ENCODE results near the gene SPDYA.

The SPDYA gene

GRCh38 chr2:28801726-28802125 is 8.9 kb upstream of the SPDYA start:
- peak; percentile 28; the same call in 1 of the 3 replicates for ATAC-seq
- TF ChIP-seq SNAI2 (CRISPR knock-in tag; IDR thresholded peaks at IDR 0.05): no peak
- no peak for TF ChIP-seq BACH2 (CRISPR knock-in tag; IDR thresholded peaks at IDR 0.05; ENCODE audit: borderline replicate concordance)
- TF ChIP-seq ESRRG (CRISPR knock-in tag; IDR thresholded peaks at IDR 0.05): no peak
- no peak for TF ChIP-seq GLIS3 (CRISPR knock-in tag; IDR thresholded peaks at IDR 0.05)
- TF ChIP-seq ZNF565 (CRISPR knock-in tag; conservative IDR thresholded peaks at IDR 0.05; ENCODE audit: low read depth): no peak
- TF ChIP-seq OSR1 (CRISPR knock-in tag; IDR thresholded peaks at IDR 0.05): no peak
- TF ChIP-seq PATZ1 (CRISPR knock-in tag; IDR thresholded peaks at IDR 0.05; ENCODE audit: borderline replicate concordance): no peak
- no peak for TF ChIP-seq CREB5 (CRISPR knock-in tag; IDR thresholded peaks at IDR 0.05; ENCODE audit: low read depth)
- no peak for TF ChIP-seq TCF4 (CRISPR knock-in tag; IDR thresholded peaks at IDR 0.05; ENCODE audit: borderline replicate concordance)
- no peak for TF ChIP-seq ZNF8 (CRISPR knock-in tag; IDR thresholded peaks at IDR 0.05)

- TF ChIP-seq PATZ1 (CRISPR knock-in tag; IDR thresholded peaks at IDR 0.05; ENCODE audit: borderline replicate concordance): no peak
- TF ChIP-seq TOX (CRISPR knock-in tag; IDR thresholded peaks at IDR 0.05; ENCODE audit: borderline replicate concordance): no peak
- TF ChIP-seq ISL1 (CRISPR knock-in tag; IDR thresholded peaks at IDR 0.05): no peak
- no peak for TF ChIP-seq ZFP30 (CRISPR knock-in tag; IDR thresholded peaks at IDR 0.05)
- TF ChIP-seq ZC3H10 (CRISPR knock-in tag; IDR thresholded peaks at IDR 0.05): no peak
- no peak for TF ChIP-seq SNAI2 (CRISPR knock-in tag; IDR thresholded peaks at IDR 0.05)
- TF ChIP-seq CSRNP3 (CRISPR knock-in tag; IDR thresholded peaks at IDR 0.05): no peak
- no peak for TF ChIP-seq PPARA (CRISPR knock-in tag; IDR thresholded peaks at IDR 0.05; ENCODE audit: borderline replicate concordance)
- no peak for TF ChIP-seq TSHZ2 (CRISPR knock-in tag; IDR thresholded peaks at IDR 0.05)
- no peak for TF ChIP-seq POU6F1 (CRISPR knock-in tag; IDR thresholded peaks at IDR 0.05; ENCODE audit: borderline replicate concordance, low read depth)
- no peak for TF ChIP-seq ZNF565 (CRISPR knock-in tag; conservative IDR thresholded peaks at IDR 0.05; ENCODE audit: low read depth)
- TF ChIP-seq ZFP3 (CRISPR knock-in tag; IDR thresholded peaks at IDR 0.05): no peak
- TF ChIP-seq ARNTL (CRISPR knock-in tag; IDR thresholded peaks at IDR 0.05; ENCODE audit: borderline replicate concordance, low read depth): no peak
- ATAC-seq: no peak
Measured at GRCh38 chr2:28802975-28803429, 7.6 kb upstream of the SPDYA start.

Measured in SK-N-SH treated with all-trans-retinoic acid at 6 μM for 48 hours (cell line).